SU-DHL-6 (cell line): ENCODE measurements around the gene CACNA1C.

ENCODE experiments used
- H2AFZ ChIP-seq: fragments of 200-600 bp; sonication (generic); 2 replicates; pipeline ENCODE4 v1.6.1; 2014; ENCODE audit warnings: low read depth, mild to moderate bottlenecking, moderate library complexity, mixed read lengths, antibody characterized with exemption, low read length; ENCODE audit not compliant: severe bottlenecking
- H3F3A ChIP-seq: fragments of 200-600 bp; shearing (Covaris generic); 2 replicates; pipeline ENCODE4 v1.6.0; 2016; ENCODE audit warnings: antibody characterized with exemption, mild to moderate bottlenecking; ENCODE audit not compliant: insufficient read depth
- H3K27ac ChIP-seq: fragments of 200-600 bp; sonication (generic); 2 replicates; pipeline ENCODE4 v1.5.1; 2016; ENCODE audit warnings: low read depth, mild to moderate bottlenecking, low read length, moderate library complexity, mixed read lengths
- H3K27me3 ChIP-seq: fragments of 200-600 bp; sonication (generic), shearing (Covaris generic); 2 replicates; pipeline ENCODE4 v1.6.0; 2014; ENCODE audit warnings: mild to moderate bottlenecking, low read length
- H3K36me3 ChIP-seq: fragments of 200-600 bp; sonication (generic); 2 replicates; pipeline ENCODE4 v1.6.1; 2014; ENCODE audit warnings: mild to moderate bottlenecking, low read length, mixed read lengths
- H3K4me2 ChIP-seq: fragments of 300-600, 200-600 bp; shearing (Covaris generic), sonication (generic); 2 replicates; pipeline ENCODE4 v1.6.0; 2014; ENCODE audit warnings: low read length, low read depth, mild to moderate bottlenecking; ENCODE audit not compliant: poor library complexity, severe bottlenecking
- H3K4me3 ChIP-seq: fragments of 200-600 bp; sonication (generic); 2 replicates; pipeline ENCODE4 v1.5.1; 2014; ENCODE audit warnings: antibody characterized with exemption, low read length, mild to moderate bottlenecking, mixed read lengths; ENCODE audit not compliant: insufficient read depth, poor library complexity, severe bottlenecking
- H3K79me2 ChIP-seq: fragments of 200-600 bp; sonication (generic); 2 replicates; pipeline ENCODE4 v1.6.1; 2014; ENCODE audit warnings: mild to moderate bottlenecking, low read length, moderate library complexity; ENCODE audit not compliant: insufficient read depth
- H3K9ac ChIP-seq: fragments of 200-600 bp; sonication (generic); 2 replicates; pipeline ENCODE4 v1.7.0; 2014; ENCODE audit warnings: mild to moderate bottlenecking, low read length
- H3K9me2 ChIP-seq: fragments of 200-600 bp; sonication (generic); replicated peaks from 2 replicates; pipeline ENCODE4 v1.6.1; 2014; ENCODE audit warnings: low read length; ENCODE audit not compliant: insufficient read depth
- H3K9me3 ChIP-seq: fragments of 200-600 bp; sonication (generic); 2 replicates; pipeline ENCODE4 v1.6.1; 2014; ENCODE audit warnings: low read length, mixed read lengths; ENCODE audit not compliant: insufficient read depth
- H4K20me1 ChIP-seq: fragments of 200-600 bp; sonication (generic); 2 replicates; pipeline ENCODE4 v1.6.1; 2014; ENCODE audit warnings: low read depth, mild to moderate bottlenecking, antibody characterized with exemption, low read length, moderate library complexity, mixed read lengths
- CTCF ChIP-seq: fragments of 200-600 bp; sonication (generic); IDR thresholded peaks from one replicate; pipeline ENCODE4 v1.5.1; 2017; ENCODE audit warnings: antibody characterized with exemption, mild to moderate bottlenecking, low read length, moderate library complexity; ENCODE audit not compliant: insufficient read depth, poor library complexity, severe bottlenecking
- EZH2phosphoT487 ChIP-seq: fragments of 200-600 bp; sonication (generic), shearing (Covaris generic); conservative IDR thresholded peaks from 2 replicates; pipeline ENCODE4 v1.6.1; 2018; ENCODE audit warnings: mild to moderate bottlenecking, antibody characterized with exemption, low read length, moderate library complexity, mixed read lengths

Gene CACNA1C

GRCh38 chr12:2408262-2408661 is 355.5 kb downstream of the CACNA1C start:
- TF ChIP-seq EZH2phosphoT487 (no peak), CTCF (no peak)
- no peak overlapping the region for H3K4me3 ChIP-seq
- no peaks in the 10 kb centered on the region for H3F3A ChIP-seq
- H3K9ac ChIP-seq: no peak overlapping the region
- no peak overlapping the region for H3K4me2 ChIP-seq
- no peak overlapping the region for H2AFZ ChIP-seq
- H3K9me2 ChIP-seq: no peaks in the 10 kb centered on the region
- H3K27me3 ChIP-seq: 0 out of 2 replicates have a peak, but pooled peaks cover 4% of the 10 kb centered on the region
- H3K9me3 ChIP-seq: no peaks in the 10 kb centered on the region
- H3K36me3 ChIP-seq: no peaks in the 10 kb centered on the region
- no peaks in the 10 kb centered on the region for H3K79me2 ChIP-seq
- no peaks in the 10 kb centered on the region for H4K20me1 ChIP-seq
- no peak overlapping the region for H3K27ac ChIP-seq

- Histone ChIP-seq H3K27me3 (0 out of 2 replicates have a peak, but pooled peaks cover 4% of the 10 kb centered on the region), H3K9me3 (no peaks in the 10 kb centered on the region), H2AFZ (no peak overlapping the region), H3K27ac (no peak overlapping the region), H4K20me1 (no peaks in the 10 kb centered on the region), H3F3A (no peaks in the 10 kb centered on the region), H3K9ac (no peak overlapping the region), H3K79me2 (no peaks in the 10 kb centered on the region), H3K4me3 (no peak overlapping the region), H3K36me3 (no peaks in the 10 kb centered on the region), H3K9me2 (no peaks in the 10 kb centered on the region), H3K4me2 (no peak overlapping the region)
- TF ChIP-seq EZH2phosphoT487: no peak
- TF ChIP-seq CTCF: no peak
Observed at GRCh38 chr12:2409656-2410265, 357.0 kb downstream of the CACNA1C start.

- Histone ChIP-seq H3K9me3 (no peaks in the 10 kb centered on the region), H3K79me2 (no peaks in the 10 kb centered on the region), H3K27ac (no peak overlapping the region), H3K27me3 (0 out of 2 replicates have a peak, but pooled peaks cover 4% of the 10 kb centered on the region), H2AFZ (no peak overlapping the region), H4K20me1 (no peaks in the 10 kb centered on the region), H3K9me2 (no peaks in the 10 kb centered on the region), H3K36me3 (no peaks in the 10 kb centered on the region), H3F3A (no peaks in the 10 kb centered on the region), H3K9ac (no peak overlapping the region), H3K4me2 (no peak overlapping the region), H3K4me3 (no peak overlapping the region)
- TF ChIP-seq CTCF (no peak), EZH2phosphoT487 (no peak)
Observed at GRCh38 chr12:2410496-2410895, 357.7 kb downstream of the CACNA1C start.
